HG03045 (cell line): Measurements from ENCODE around the gene PADI6.
"Not testable (repeated sequence)": the region's sequence is repeated elsewhere in the genome, so short reads cannot be mapped to it uniquely, and the experiment has no call there.

Source experiments
- ATAC-seq: cut with Tn5 transposase; IDR thresholded peaks from one replicate; pipeline ENCODE4 v1.9.1; 2021; ENCODE audit warnings: mild to moderate bottlenecking, moderate library complexity; ENCODE audit not compliant: unreplicated experiment

Gene PADI6

DNA sequence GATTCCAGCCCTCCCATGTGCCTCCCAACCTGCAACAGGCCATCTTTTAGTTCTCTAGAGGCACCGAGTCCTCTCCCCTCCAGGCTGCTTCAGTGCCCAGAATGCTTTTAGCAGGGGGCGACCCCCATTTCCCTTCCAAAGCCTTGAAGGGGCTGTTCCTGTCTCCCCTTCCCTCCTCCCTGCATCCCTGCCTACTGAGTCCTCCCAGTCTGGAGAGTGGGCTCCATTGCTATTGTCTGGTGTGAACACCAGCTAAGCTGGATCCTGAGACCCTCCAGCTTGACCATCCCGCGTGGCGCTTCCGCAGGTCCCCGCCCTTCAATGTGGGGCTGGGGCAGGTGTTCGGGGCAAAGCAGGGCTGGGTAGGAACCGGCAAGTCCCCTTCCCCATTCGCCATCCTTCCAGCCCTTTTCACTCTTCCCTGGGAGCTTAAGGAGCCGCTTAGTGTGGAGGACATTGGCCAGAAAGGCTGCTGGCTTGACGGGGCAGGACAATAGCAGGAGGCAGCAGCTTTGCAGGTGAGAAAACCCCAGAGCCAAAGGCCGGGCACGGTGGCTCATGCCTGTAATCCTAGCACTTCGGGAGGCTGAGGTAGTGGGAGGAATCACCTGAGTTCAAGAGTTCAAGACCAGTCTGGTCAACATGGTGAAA lies 32.2 kb downstream of the PADI6 start:
- no peak for ATAC-seq

- ATAC-seq = no peak
Observed at GRCh38 chr1:17404820-17405219, 32.8 kb downstream of the PADI6 start.

DNA sequence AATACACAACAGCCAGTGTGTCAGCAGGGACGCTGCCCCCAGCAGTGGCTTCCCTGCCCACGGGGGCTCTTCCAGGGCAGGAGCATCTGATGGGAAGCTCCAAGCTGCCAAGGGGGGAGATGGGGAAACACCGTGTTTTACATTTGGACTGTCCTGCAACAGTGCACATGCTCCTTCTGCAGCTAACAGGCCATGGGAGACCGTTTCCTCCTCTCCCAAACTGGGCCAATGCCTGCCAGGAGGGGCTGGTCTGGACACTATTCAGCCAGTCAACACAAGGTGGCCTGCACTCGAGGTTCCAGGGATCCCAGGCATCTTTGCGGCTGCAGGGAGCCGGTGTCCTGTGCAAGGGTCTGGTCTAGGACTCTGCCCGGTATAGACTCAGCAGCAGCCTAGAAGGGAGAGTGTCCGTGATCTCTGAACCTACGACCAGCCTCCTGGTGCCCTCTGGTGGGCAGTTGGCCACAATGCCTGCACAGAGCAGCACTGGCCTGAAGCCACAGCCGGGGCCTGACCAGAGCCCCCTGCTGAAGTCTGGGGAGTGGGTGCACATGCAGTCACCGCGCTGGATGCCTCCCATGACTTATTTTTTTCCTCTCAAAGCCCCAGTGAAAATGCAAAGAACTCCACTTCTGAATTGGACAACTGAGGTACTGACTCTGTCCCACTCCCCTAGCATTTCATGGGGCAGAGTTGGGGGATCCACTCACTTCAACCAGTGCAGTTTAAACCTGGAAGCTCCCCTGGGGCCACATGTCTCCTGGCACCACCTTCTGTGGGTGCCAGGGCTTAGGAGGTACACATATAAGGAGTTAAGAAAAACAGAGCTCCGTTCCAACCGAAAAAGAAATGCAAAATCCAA lies 34.1 kb downstream of the PADI6 start:
- ATAC-seq = no peak

- not testable (repeated sequence) for ATAC-seq
Observed at GRCh38 chr1:17406760-17407475, 34.9 kb downstream of the PADI6 start.

DNA sequence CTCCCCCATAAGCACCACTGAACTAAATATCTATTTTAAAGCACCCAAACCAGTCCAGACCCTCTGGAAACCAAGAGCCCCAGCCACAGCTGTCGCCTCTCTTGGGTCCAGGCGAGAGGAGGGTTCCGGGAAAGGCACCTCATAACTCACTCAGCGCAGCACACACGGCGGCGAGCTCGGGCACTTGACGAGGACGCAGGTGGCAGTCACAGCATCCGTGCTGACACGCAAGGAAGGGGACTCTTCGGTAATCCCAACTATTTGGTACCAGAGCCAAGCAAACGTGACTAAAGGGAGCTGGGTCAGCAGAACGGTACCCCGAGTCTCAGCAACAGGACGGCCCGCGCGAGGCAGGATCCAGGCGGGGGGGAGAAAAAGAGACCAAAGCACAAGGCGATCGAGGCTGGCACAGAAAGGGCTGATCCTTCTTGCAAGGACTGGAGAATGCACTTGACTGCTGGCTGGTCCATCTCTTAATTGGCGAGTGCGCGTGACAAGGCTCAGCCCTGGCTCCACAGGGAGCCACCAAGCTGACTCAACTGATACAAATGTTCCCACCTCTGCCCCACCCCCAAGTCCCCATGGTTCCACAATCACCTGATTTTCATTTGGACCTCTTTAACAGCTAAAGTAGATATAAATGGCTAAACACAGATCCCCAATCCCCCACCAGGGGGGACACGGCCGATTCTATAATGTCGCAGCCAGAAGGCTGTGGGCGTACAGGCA lies 36.0 kb downstream of the PADI6 start:
- ATAC-seq = not testable (repeated sequence)

- ATAC-seq = no peak
Observed at GRCh38 chr1:17409391-17409811, 37.4 kb downstream of the PADI6 start.

DNA sequence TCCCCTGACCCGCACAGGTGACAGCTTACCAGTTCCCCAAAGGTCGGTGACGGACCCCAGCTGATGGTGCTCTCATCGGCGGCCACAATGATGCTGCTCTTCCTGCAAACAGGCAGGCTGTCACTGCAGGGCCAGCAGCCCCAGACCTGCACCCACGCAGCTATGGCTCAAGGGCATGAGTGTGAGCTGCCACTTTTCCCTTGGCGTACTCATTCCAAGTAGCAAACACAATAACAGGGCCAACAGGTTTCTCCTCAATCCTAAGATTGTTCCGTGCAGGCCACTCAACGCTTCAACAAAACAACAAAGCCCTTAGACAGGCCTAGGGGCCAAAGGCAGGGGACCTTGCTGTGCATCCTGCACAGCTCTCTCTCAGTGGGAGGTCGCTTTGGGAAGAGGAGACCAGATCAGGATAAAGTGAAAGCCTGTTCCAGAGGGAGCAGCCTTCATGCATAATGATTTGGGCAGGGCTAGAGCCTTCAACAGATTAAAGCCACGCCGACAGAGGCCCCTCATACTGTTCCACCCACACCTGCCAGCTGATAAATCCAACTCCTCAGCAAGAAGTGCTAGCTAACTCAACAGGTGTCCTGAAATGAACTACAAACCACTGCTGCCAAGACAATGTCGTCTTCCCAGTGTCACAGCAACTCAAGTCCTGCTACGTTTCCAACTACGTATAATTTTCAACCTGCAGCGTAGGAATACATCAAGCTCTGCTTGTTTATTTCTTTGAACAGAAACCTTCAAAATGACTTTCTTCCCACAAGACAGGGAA lies 40.3 kb downstream of the PADI6 start:
- ATAC-seq = no peak

- ATAC-seq = no peak
Observed at GRCh38 chr1:17414022-17414421, 42.0 kb downstream of the PADI6 start.

- ATAC-seq = no peak
Observed at GRCh38 chr1:17416389-17416788, 44.4 kb downstream of the PADI6 start.

GRCh38 chr1:17419626-17420328 lies 47.8 kb downstream of the PADI6 start:
- ATAC-seq = no peak

DNA sequence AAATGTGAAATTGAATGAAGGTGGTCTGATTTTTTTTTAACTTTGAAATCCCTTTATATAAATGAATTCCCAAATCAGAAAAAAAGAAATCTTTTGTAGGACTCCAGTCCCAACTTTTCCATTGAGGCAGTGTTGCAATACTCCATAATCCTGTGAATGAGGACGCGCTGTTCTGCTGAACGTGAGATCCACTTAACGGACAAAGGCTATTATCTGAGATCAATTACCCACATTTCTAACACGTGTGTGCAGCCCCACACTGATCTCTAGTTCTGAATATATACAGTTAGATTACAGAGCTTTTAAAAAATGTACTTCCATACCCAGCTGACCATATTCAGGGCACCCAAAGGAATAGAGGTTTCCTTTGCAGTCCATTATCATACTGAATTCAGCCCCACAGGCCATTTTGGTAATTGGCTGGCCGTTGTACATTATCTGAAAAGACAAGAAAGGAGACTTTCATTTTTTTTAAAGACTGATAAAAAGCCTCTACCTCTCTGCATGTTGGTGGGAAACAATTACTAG lies 48.5 kb downstream of the PADI6 start:
- ATAC-seq = no peak

- no peak for ATAC-seq
Observed at GRCh38 chr1:17422461-17422860, 50.5 kb downstream of the PADI6 start.

DNA sequence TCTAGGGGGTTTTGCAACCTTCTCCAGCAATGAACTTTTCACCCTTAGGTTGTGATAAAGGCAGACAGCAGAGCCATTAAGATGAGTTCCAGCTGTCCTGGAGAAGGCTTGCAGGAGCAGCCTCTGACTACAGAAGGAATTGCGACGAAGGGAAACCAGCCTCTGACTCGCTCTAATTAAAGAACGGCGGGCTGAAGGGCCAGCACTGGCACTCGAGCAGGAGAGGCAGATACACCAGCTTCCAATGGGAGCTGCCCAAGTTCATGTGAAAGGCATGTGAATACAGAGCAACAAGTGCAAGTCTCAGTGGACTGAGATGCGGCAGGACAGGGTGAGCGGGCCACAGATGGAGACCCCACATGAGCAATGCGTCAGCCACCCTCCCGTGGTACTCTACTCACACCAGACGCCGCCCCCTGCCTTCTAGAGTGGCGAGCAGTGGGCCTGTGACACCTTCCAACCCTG lies 51.8 kb downstream of the PADI6 start:
- ATAC-seq = no peak

- ATAC-seq = no peak
Observed at GRCh38 chr1:17425806-17426600, 54.0 kb downstream of the PADI6 start.

GRCh38 chr1:17427696-17428660 lies 56.0 kb downstream of the PADI6 start:
- no peak for ATAC-seq

- no peak for ATAC-seq
Observed at GRCh38 chr1:17429183-17429582, 57.2 kb downstream of the PADI6 start.

DNA sequence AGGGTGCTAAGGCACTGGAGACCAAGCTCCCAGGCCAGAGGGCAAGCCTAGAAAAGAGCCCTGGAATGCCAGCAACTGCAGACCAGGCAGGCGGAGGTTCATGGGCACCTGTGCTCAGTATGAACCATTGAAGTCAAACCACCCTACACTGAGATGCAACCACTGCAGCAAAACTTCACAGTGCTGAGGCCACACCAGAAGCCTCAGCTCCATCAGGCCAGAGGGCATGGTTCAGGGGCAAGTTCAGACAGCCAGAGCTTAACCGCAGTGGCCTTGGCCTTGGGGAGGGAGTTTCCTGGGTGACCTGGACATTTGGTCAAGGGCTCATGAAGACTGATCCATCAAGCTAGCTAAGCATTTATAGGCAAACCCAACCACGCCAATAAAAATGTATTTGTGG lies 60.4 kb downstream of the PADI6 start:
- no peak for ATAC-seq
